NCI-H524 (cell line): Measurements from ENCODE around the gene SYT12.

ENCODE experiments used
- DNase-seq, 2 experiments: peaks; one replicate each; lab custom pipeline; 2025; lab: John Stamatoyannopoulos, UW

Gene SYT12

GRCh38 chr11:67055812-67056211, 32.9 kb downstream of the SYT12 start:
- peak in 1 of 2 experiments; percentile 29 for DNase-seq

- DNase-seq, result no peak
These were observed 33.6 kb downstream of the SYT12 start, which contains the start of gene RHOD for GRCh38 chr11:67056267-67057204. Gene RHOD (plus strand): TSS chr11:67056847. CDS start chr11:67056903, 56 bp downstream.

- no peak for DNase-seq
These were observed 34.3 kb downstream of the SYT12 start for GRCh38 chr11:67057205-67057672.

- DNase-seq, result no peak
These were observed 35.6 kb downstream of the SYT12 start for GRCh38 chr11:67058506-67058905.

- DNase-seq, result no peak
These were observed 36.7 kb downstream of the SYT12 start for GRCh38 chr11:67059671-67060070.

- no peak for DNase-seq
These were observed 37.2 kb downstream of the SYT12 start for GRCh38 chr11:67060111-67060522.

GRCh38 chr11:67062526-67063373, 39.8 kb downstream of the SYT12 start:
- DNase-seq, result no peak

- no peak for DNase-seq
These were observed 43.4 kb downstream of the SYT12 start for GRCh38 chr11:67066333-67066709.

- peak in 1 of 2 experiments; percentile 41 for DNase-seq
These were observed 48.7 kb downstream of the SYT12 start for GRCh38 chr11:67071420-67072284.

- DNase-seq, result no peak
These were observed 49.4 kb downstream of the SYT12 start for GRCh38 chr11:67072295-67072694.

GRCh38 chr11:67073908-67074307, 51.0 kb downstream of the SYT12 start:
- peak in 1 of 2 experiments; percentile 25 for DNase-seq

- no peak for DNase-seq
These were observed 53.3 kb downstream of the SYT12 start for GRCh38 chr11:67076202-67076601.

- no peak for DNase-seq
These were observed 56.3 kb downstream of the SYT12 start for GRCh38 chr11:67079065-67079705.

GRCh38 chr11:67082071-67082791, 59.3 kb downstream of the SYT12 start:
- no peak for DNase-seq

- DNase-seq, result no peak
These were observed 60.9 kb downstream of the SYT12 start for GRCh38 chr11:67083786-67084366.

GRCh38 chr11:67085617-67086016, 62.7 kb downstream of the SYT12 start:
- no peak for DNase-seq

- no peak for DNase-seq
These were observed 67.8 kb downstream of the SYT12 start for GRCh38 chr11:67090717-67091116.

- no peak for DNase-seq
These were observed 72.2 kb downstream of the SYT12 start for GRCh38 chr11:67095214-67095507.

GRCh38 chr11:67098799-67099429, 76.0 kb downstream of the SYT12 start:
- DNase-seq, result no peak

GRCh38 chr11:67099831-67100324, 76.9 kb downstream of the SYT12 start:
- no peak for DNase-seq
